ENCODE data around the gene STK11IP. TPM values are rescaled to one million over a fixed set of nuclear protein-coding genes. Genes with fewer than 3 reads are reported as not detected.

Gene STK11IP
- total and polyA plus RNA-seq, 2 of the 13 experiments (the other 11 are each of a cell fraction or from before 2014, with no cell fraction given), result 12.8 to 24.0 TPM

DNA sequence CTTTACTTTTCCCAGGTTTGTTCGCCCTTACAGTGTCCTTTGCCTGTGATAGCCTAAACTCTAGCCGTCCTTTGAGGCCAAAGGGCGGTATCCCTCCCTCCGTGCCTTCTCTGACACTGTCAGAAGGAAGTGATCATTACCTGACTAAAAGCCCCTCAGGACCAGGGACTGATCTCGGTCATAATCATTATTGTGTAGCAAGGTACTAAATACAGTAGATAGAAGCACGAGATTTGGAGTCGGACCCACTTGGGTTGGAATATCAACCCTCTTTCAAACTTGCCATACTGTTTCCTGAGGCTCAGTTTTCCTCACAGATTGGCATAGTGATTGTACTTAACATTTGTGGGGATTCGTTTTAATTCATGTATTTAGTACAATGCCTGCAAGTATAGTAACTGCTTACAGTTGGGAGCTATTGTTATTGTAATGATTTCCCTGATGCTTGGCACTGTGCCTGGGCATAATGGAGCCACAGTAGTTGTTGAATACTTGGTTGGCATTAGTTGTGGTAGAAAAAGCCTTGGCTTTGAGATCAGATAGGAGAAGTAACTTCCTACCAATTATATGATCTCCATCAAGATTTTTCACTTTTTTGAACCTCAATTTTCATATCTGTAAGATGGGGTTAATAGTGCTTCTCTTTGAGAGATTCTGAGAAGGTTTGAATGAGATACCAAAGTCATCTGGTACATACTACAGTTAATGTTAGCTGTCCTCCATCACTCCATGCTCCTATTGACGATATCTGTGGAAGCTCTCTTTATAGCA is 836 bp downstream of the STK11IP start (continued):
- TF ChIP-seq ZC3H13 (CRISPR knock-in tag; IDR thresholded peaks at IDR 0.05), result peak; percentile 2; the same call in 1 of the 2 replicates
- TF ChIP-seq, protein P1, sequence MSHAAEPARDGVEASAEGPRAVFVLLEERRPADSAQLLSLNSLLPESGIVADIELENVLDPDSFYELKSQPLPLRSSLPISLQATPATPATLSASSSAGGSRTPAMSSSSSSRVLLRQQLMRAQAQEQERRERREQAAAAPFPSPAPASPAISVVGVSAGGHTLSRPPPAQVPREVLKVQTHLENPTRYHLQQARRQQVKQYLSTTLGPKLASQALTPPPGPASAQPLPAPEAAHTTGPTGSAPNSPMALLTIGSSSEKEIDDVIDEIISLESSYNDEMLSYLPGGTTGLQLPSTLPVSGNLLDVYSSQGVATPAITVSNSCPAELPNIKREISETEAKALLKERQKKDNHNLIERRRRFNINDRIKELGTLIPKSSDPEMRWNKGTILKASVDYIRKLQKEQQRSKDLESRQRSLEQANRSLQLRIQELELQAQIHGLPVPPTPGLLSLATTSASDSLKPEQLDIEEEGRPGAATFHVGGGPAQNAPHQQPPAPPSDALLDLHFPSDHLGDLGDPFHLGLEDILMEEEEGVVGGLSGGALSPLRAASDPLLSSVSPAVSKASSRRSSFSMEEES (CRISPR knock-in tag; IDR thresholded peaks at IDR 0.05), result no peak
- TF ChIP-seq ESRRA (CRISPR knock-in tag; IDR thresholded peaks at IDR 0.05; ENCODE audit: low read depth), result peak; percentile 97
- TF ChIP-seq ZNF780A (CRISPR knock-in tag; IDR thresholded peaks at IDR 0.05), result no peak
- TF ChIP-seq ZNF567 (CRISPR knock-in tag; IDR thresholded peaks at IDR 0.05; ENCODE audit: borderline replicate concordance), result 0 out of 2 replicates have a peak, but pooled peaks have one; percentile 37
- TF ChIP-seq XBP1 (CRISPR knock-in tag; IDR thresholded peaks at IDR 0.05), result no peak
- no peak for TF ChIP-seq SP140L (CRISPR knock-in tag; IDR thresholded peaks at IDR 0.05; ENCODE audit: borderline replicate concordance)
- TF ChIP-seq NR2F6 (IDR thresholded peaks at IDR 0.05), result peak; percentile 12; the same call in 1 of the 2 replicates
- TF ChIP-seq NR2F6 (CRISPR knock-in tag; IDR thresholded peaks at IDR 0.05), result no peak; the same call in 1 of the 2 replicates
- TF ChIP-seq ZNF614 (CRISPR knock-in tag; IDR thresholded peaks at IDR 0.05; ENCODE audit: borderline replicate concordance), result no peak
- TF ChIP-seq NR3C1 (CRISPR knock-in tag; IDR thresholded peaks at IDR 0.05), result no peak
- TF ChIP-seq IKZF4 (CRISPR knock-in tag; IDR thresholded peaks at IDR 0.05; ENCODE audit: borderline replicate concordance, low read depth, not compliant biosample characterization), result no peak
- TF ChIP-seq ZNF556 (CRISPR knock-in tag; IDR thresholded peaks at IDR 0.05; ENCODE audit: borderline replicate concordance), result peak; percentile 77; the same call in 1 of the 2 replicates
- TF ChIP-seq, protein P2, sequence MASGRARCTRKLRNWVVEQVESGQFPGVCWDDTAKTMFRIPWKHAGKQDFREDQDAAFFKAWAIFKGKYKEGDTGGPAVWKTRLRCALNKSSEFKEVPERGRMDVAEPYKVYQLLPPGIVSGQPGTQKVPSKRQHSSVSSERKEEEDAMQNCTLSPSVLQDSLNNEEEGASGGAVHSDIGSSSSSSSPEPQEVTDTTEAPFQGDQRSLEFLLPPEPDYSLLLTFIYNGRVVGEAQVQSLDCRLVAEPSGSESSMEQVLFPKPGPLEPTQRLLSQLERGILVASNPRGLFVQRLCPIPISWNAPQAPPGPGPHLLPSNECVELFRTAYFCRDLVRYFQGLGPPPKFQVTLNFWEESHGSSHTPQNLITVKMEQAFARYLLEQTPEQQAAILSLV (CRISPR knock-in tag; IDR thresholded peaks at IDR 0.05; ENCODE audit: borderline replicate concordance), result no peak
- no peak for TF ChIP-seq ZFAT (CRISPR knock-in tag; conservative IDR thresholded peaks at IDR 0.05)
- TF ChIP-seq, protein P3, sequence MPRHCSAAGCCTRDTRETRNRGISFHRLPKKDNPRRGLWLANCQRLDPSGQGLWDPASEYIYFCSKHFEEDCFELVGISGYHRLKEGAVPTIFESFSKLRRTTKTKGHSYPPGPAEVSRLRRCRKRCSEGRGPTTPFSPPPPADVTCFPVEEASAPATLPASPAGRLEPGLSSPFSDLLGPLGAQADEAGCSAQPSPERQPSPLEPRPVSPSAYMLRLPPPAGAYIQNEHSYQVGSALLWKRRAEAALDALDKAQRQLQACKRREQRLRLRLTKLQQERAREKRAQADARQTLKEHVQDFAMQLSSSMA (CRISPR knock-in tag; IDR thresholded peaks at IDR 0.05), result peak; percentile 2; the same call in 1 of the 2 replicates
- TF ChIP-seq, protein P4, sequence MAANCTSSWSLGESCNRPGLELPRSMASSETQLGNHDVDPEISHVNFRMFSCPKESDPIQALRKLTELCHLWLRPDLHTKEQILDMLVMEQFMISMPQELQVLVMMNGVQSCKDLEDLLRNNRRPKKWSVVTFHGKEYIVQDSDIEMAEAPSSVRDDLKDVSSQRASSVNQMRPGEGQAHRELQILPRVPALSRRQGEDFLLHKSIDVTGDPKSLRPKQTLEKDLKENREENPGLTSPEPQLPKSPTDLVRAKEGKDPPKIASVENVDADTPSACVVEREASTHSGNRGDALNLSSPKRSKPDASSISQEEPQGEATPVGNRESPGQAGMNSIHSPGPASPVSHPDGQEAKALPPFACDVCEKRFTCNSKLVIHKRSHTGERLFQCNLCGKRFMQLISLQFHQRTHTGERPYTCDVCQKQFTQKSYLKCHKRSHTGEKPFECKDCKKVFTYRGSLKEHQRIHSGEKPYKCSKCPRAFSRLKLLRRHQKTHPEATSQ (CRISPR knock-in tag; IDR thresholded peaks at IDR 0.05; ENCODE audit: borderline replicate concordance), result 0 out of 2 replicates have a peak, but pooled peaks have one; percentile 12
- TF ChIP-seq SIX4 (CRISPR knock-in tag; IDR thresholded peaks at IDR 0.05), result no peak
- 0 out of 2 replicates have a peak, but pooled peaks have one; percentile 8 for TF ChIP-seq ZNF256 (CRISPR knock-in tag; conservative IDR thresholded peaks at IDR 0.05)
- TF ChIP-seq ZSCAN12 (CRISPR knock-in tag; IDR thresholded peaks at IDR 0.05), result no peak
- no peak for TF ChIP-seq ZNF777 (CRISPR knock-in tag; IDR thresholded peaks at IDR 0.05)
- no peak for TF ChIP-seq NFATC3 (CRISPR knock-in tag; IDR thresholded peaks at IDR 0.05)

Measured in HepG2 (cell line).